ENCODE results near the gene OTUD4. TPM values are rescaled to one million over a fixed set of nuclear protein-coding genes. Genes with fewer than 3 reads are reported as not detected.
A peak's percentile ranks its signal among the peaks of the same experiment; 100 is the strongest.

OTUD4 gene
- total and polyA plus RNA-seq, 2 donors (not counting 3 experiments of a cell fraction or from before 2014, with no cell fraction given): 12.6 to 40.9 TPM

GRCh38 chr4:145101091-145101490 lies 79.3 kb downstream of the OTUD4 start:
- H3K9ac ChIP-seq (replicated peaks; ENCODE audit: extremely low read depth, insufficient read depth, low read length): no peak overlapping the region
- no peaks in the 10 kb centered on the region for H3K9me1 ChIP-seq (replicated peaks; ENCODE audit: control insufficient read depth, extremely low read depth, insufficient read depth, low read length)
- H3K4me2 ChIP-seq (ENCODE audit: insufficient read depth, low read length): peak overlapping the region; percentile 39
- H3K36me3 ChIP-seq (ENCODE audit: control insufficient read depth in 2 of 2, extremely low read depth in 1 of 2, insufficient read depth in 2 of 2, low read length in 2 of 2): peaks cover 0 to 7% of the 10 kb centered on the region in 2 experiments
- POLR2A ChIA-PET: no interaction called here
- TF ChIP-seq MAX (IDR thresholded peaks at IDR 0.05; ENCODE audit: insufficient read depth, insufficient read length) (no peak), POLR2AphosphoS5 (IDR thresholded peaks at IDR 0.05; ENCODE audit: insufficient read depth, low read depth, low read length) (no peak), EZH2 (IDR thresholded peaks at IDR 0.05; ENCODE audit: borderline replicate concordance, low read depth, low read length, severe bottlenecking) (no peak), CTCF (IDR thresholded peaks at IDR 0.05; ENCODE audit: extremely low read depth in 1 of 2, insufficient read depth in 1 of 2, low read depth in 1 of 2, low read length in 2 of 2) (no peak), FOS (IDR thresholded peaks at IDR 0.05; ENCODE audit: borderline replicate concordance, insufficient read depth, low read length) (no peak), GATA2 (IDR thresholded peaks at IDR 0.05; ENCODE audit: insufficient read depth, insufficient read length, low read depth, low read length) (no peak), MYC (IDR thresholded peaks at IDR 0.05; ENCODE audit: low read depth, low read length) (no peak), POLR2A (IDR thresholded peaks at IDR 0.05; ENCODE audit: low read depth, low read length) (no peak), JUN (IDR thresholded peaks at IDR 0.05; ENCODE audit: borderline replicate concordance, insufficient read depth, insufficient read length, low read depth) (no peak)
- no peaks in the 10 kb centered on the region for H3K27me3 ChIP-seq (ENCODE audit: control insufficient read depth in 2 of 2, insufficient read depth in 2 of 2, low read length in 2 of 2)
- no peak for FAIRE-seq
- peaks cover 4% of the 10 kb centered on the region for H4K20me1 ChIP-seq (replicated peaks; ENCODE audit: control insufficient read depth, extremely low read depth, insufficient read depth, low read length)
- no TSS peak for BruUV-seq (replicated peaks)
- no peak overlapping the region for H2AFZ ChIP-seq (ENCODE audit: low read depth, low read length)
- dilution Hi-C loops (cut with MboI; ENCODE audit: extremely low pct_ligation_motif_present, low sequenced_read_pairs): no loop called here
- peaks cover 87% of the 10 kb centered on the region for H3K79me2 ChIP-seq (ENCODE audit: control insufficient read depth, insufficient read depth, low read length)
- H3K27ac ChIP-seq (ENCODE audit: insufficient read depth, low read depth, low read length): no peak overlapping the region
- CTCF ChIA-PET: interaction anchor here (1.1 kb wide), 1 partner anchor 11 kb away, joined by 3 read pairs; no protein-coding TSS in a partner anchor
- no peak overlapping the region for H3K4me3 ChIP-seq (replicated peaks in 1 of 3; ENCODE audit: insufficient read depth in 1 of 3, low read depth in 1 of 3, low read length in 3 of 3)
- no peak for DNase-seq (ENCODE audit: low read depth, low spot score)
- H3K9me3 ChIP-seq (replicated peaks; ENCODE audit: control insufficient read depth, insufficient read depth, low read length): no peaks in the 10 kb centered on the region
- H3K4me1 ChIP-seq (ENCODE audit: control insufficient read depth, extremely low read depth, insufficient read depth, low read length): peaks cover 40% of the 10 kb centered on the region
- intact Hi-C loops (cut with micrococcal nuclease): no loop called here

Measured in endothelial cell of umbilical vein (primary cell).